GM21717 (cell line): ENCODE measurements around the gene GHR.

Source experiments
- ATAC-seq: cut with Tn5 transposase; IDR thresholded peaks from one replicate; pipeline ENCODE4 v1.9.1; 2021; ENCODE audit warnings: mild to moderate bottlenecking, moderate library complexity; ENCODE audit not compliant: unreplicated experiment

GHR gene

DNA sequence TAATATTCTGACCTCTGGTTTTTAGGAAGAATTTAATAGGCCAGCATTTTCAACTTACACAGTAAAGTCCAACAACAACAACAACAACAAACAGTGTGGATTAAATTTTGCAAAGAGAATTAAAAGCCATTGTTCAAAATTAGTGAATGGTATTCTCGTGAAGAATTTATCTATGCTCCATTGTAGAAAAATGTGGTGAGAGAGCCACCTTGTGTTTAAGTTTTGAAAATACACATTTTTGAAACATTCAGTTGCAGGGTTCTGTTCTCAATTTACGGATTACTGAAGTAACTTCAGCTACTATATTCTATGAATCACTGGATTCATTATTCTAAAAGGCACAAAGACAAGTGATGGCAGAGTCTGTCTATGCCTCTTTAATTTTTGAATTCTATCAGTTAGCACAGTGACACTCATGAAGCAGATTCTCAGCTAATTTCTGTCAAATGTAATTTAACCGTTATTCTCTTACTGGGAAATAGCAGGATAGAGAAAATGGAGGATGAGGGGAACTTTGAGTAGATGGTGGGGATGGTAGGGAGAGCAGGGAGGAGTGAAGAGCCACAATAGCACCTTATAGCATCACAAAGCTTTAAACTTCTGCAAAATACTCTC is 344.4 kb downstream of the GHR start:
- ATAC-seq = no peak

DNA sequence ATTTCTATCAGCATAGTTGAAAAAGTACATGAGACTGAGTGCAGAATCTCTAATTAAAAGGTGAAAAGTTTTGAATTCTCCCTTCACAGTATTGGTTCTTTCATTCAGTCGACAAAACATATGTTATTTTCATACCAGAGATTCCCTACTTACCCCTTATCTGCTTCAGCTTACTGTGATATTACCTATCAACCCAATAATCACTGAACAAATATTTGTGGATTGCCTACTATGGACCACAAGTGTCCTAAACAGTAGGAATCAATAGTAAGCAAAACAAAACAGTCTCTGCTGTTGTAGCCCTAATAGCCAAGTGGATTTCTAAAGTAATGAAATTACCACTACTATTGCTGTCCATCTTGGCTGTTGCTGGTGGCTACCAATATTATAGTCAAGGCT is 344.9 kb downstream of the GHR start:
- no peak for ATAC-seq

DNA sequence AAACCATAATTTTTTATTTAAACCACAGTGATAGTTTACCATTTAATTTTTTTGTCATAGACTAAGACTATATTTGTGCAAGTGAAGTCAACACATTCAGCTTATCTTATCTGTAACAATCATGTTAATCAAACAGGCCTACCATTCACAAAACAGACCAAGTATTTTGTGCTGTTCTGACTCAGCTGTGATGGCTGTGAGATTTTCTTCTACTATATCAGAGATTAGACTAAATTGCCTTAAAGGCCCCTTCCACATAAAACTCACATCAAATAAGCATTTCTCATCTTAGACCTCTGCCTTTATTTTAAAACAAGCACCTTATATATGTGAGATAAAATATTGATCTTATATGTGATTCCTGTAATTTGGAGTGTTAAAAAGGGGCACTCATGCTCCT is 346.8 kb downstream of the GHR start:
- no peak for ATAC-seq
